Omental fat pad (tissue), 4 donors: ENCODE data around the gene ATXN7L1. TPM values are rescaled to one million over a fixed set of nuclear protein-coding genes. Genes with fewer than 3 reads are reported as not detected.

ENCODE experiments used
- ATAC-seq: fragments of 150-250 bp; one replicate; pipeline ENCODE4 v1.9.1; 2016; ENCODE audit warnings: mild to moderate bottlenecking, moderate library complexity; ENCODE audit not compliant: low FRiP score
- DNase-seq: peaks from one replicate; pipeline ENCODE4 v3.0.0-alpha.2; 2019; ENCODE audit warnings: low spot score
- CTCF ChIP-seq, 3 donors: fragments of 450-650 bp; IDR thresholded peaks; one replicate each; pipeline ENCODE4 v1.5.1; 2016 to 2017; ENCODE audit warnings: antibody characterized with exemption in 3 of 3, mild to moderate bottlenecking in 3 of 3, moderate library complexity in 2 of 3
- total RNA-seq, 4 donors: library from RNA; depleted of rRNA; stranded (reverse); fragments of >200 nt; gene quantifications; one replicate each; pipeline ENCODE4 v1.1.0, GENCODE V29; 2016

ATXN7L1 gene
- total RNA-seq, 4 donors from 2014 or later = 10.6 to 19.5 (median 12.2) TPM

- DNase-seq (no peak), ATAC-seq (no peak)
- TF ChIP-seq CTCF (IDR thresholded peaks at IDR 0.05) = no peak
Observed at GRCh38 chr7:105567024-105567423, 309.4 kb downstream of the ATXN7L1 start.

- no peak for TF ChIP-seq CTCF (IDR thresholded peaks at IDR 0.05)
- ATAC-seq (no peak), DNase-seq (no peak)
Observed at GRCh38 chr7:105565190-105565589, 311.2 kb downstream of the ATXN7L1 start.

- DNase-seq (no peak), ATAC-seq (no peak)
- TF ChIP-seq CTCF (IDR thresholded peaks at IDR 0.05) = no peak
Observed at GRCh38 chr7:105559926-105560325, 316.5 kb downstream of the ATXN7L1 start.

Other genes with a start within 250 kb of the ATXN7L1 start
- 10 to 100 TPM in 1 of 4 donors, 1 to 10 TPM in 3; 6.6 to 11.6 (median 8.9) TPM for gene CDHR3, start 86.7 kb upstream of the ATXN7L1 start, total RNA-seq
- 100 to 1,000 TPM in 1 of 4 donors, 10 to 100 TPM in 3; 61.5 to 120 (median 70.6) TPM for gene SYPL1, start 235.7 kb upstream of the ATXN7L1 start, total RNA-seq